GM19025 (cell line): ENCODE results near the gene PRDM12.
"Not testable (repeated sequence)": the region's sequence is repeated elsewhere in the genome, so short reads cannot be mapped to it uniquely, and the experiment has no call there.

Experiments used
- ATAC-seq: cut with Tn5 transposase; IDR thresholded peaks from one replicate; pipeline ENCODE4 v1.9.1; 2021; ENCODE audit warnings: mild to moderate bottlenecking, low read depth, moderate library complexity; ENCODE audit not compliant: unreplicated experiment

PRDM12 gene

GRCh38 chr9:130663258-130663976, 977 bp upstream of the PRDM12 start:
- ATAC-seq: no peak

GRCh38 chr9:130663977-130664250, 480 bp upstream of the PRDM12 start:
- no peak for ATAC-seq

GRCh38 chr9:130665029-130665430, 636 bp downstream of the PRDM12 start:
- ATAC-seq: no peak

GRCh38 chr9:130665431-130666392, 1.3 kb downstream of the PRDM12 start:
- ATAC-seq: no peak

- ATAC-seq: no peak
Observed at GRCh38 chr9:130666393-130667119, 2.2 kb downstream of the PRDM12 start.

- no peak for ATAC-seq
Observed at GRCh38 chr9:130667120-130667435, 2.7 kb downstream of the PRDM12 start.

GRCh38 chr9:130668196-130668595, 3.8 kb downstream of the PRDM12 start:
- ATAC-seq: no peak

GRCh38 chr9:130668659-130669058, 4.3 kb downstream of the PRDM12 start:
- no peak for ATAC-seq

- ATAC-seq: no peak
Observed at GRCh38 chr9:130669965-130670364, 5.6 kb downstream of the PRDM12 start.

- no peak for ATAC-seq
Observed at GRCh38 chr9:130670644-130671043, 6.2 kb downstream of the PRDM12 start.

GRCh38 chr9:130672466-130672865, 8.1 kb downstream of the PRDM12 start:
- no peak for ATAC-seq

- ATAC-seq: no peak
Observed at GRCh38 chr9:130672933-130673615, 8.7 kb downstream of the PRDM12 start.

- no peak for ATAC-seq
Observed at GRCh38 chr9:130675396-130675795, 11.0 kb downstream of the PRDM12 start.

- ATAC-seq: no peak
Observed at GRCh38 chr9:130677252-130677651, 12.9 kb downstream of the PRDM12 start.

GRCh38 chr9:130680836-130681768, 16.7 kb downstream of the PRDM12 start:
- ATAC-seq: no peak

- ATAC-seq: no peak
Observed at GRCh38 chr9:130681769-130682420, 17.5 kb downstream of the PRDM12 start.

GRCh38 chr9:130682421-130683121, 18.2 kb downstream of the PRDM12 start:
- no peak for ATAC-seq

- ATAC-seq: no peak
Observed at GRCh38 chr9:130685104-130685503, 20.7 kb downstream of the PRDM12 start.

- ATAC-seq: not testable (repeated sequence)
Observed at GRCh38 chr9:130685945-130686344, 21.6 kb downstream of the PRDM12 start.
